ENCODE measurements around the gene RAD23A. TPM values are rescaled to one million over a fixed set of nuclear protein-coding genes. Genes with fewer than 3 reads are reported as not detected.
A peak's percentile ranks its signal among the peaks of the same experiment; 100 is the strongest.

RAD23A gene
- polyA plus RNA-seq (37.4 and 42.1 TPM in 2 replicates), polyA minus RNA-seq (19.9 and 22.4 TPM in 2 replicates)

DNA sequence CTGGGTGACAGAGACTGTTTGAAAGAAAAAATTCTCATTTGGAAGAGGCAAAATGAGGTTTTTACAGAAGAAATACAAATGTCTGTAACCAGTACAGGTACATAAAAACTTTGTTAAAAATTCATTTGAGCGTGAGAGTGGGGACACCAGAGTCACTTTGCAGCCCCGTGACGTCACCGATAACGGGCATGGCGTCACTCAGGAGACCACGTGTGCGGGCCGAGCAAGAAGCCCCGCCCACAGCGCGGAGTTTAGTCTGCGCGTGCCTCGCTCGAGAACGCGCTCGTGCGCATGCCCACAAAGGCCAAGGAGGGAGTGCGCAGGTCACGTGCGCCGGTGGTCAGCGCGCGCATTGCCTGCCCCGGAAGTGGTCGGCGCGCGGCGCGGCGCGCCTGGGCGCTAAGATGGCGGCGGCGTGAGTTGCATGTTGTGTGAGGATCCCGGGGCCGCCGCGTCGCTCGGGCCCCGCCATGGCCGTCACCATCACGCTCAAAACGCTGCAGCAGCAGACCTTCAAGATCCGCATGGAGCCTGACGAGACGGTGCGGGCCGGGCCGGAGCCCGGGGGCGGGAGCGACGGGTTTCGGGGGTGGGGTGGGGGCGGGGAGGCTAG lies at the start of gene RAD23A:
Gene RAD23A, plus strand, starts transcription at position 384 of the 613 bp plus-strand sequence. Its CDS starts 87 bp downstream, at position 471.
- Histone ChIP-seq H3K9me3 (ENCODE audit: low read length) (no peaks in the 10 kb centered on the region), H4K20me1 (ENCODE audit: insufficient read depth) (no peaks in the 10 kb centered on the region), H3K9me2 (ENCODE audit: insufficient read depth, low read length) (no peaks in the 10 kb centered on the region), H2AFZ (ENCODE audit: low read depth, low read length) (no peak within 1 kb of the TSS), H3K36me3 (ENCODE audit: insufficient read depth, low read length) (no peaks in the 10 kb centered on the region), H3K4me3 (ENCODE audit: low read length) (peak within 1 kb of the TSS; percentile 95), H3K27me3 (ENCODE audit: insufficient read depth, low read depth, low read length) (no peaks in the 10 kb centered on the region), H3F3A (ENCODE audit: insufficient read depth, low read length, poor library complexity, severe bottlenecking) (peaks cover 5% of the 10 kb centered on the region), H3K9ac (ENCODE audit: low read length) (peak within 1 kb of the TSS; percentile 88), H3K27ac (ENCODE audit: low read length) (peak within 1 kb of the TSS; percentile 81), H3K79me2 (replicated peaks; ENCODE audit: insufficient read depth, low read length) (peaks cover 20% of the 10 kb centered on the region), H3K4me2 (ENCODE audit: low read length) (peak within 1 kb of the TSS; percentile 91)
- TF ChIP-seq MXI1 (conservative IDR thresholded peaks at IDR 0.05; ENCODE audit: poor library complexity, severe bottlenecking), result peak; percentile 96
- no peak for TF ChIP-seq EZH2 (IDR thresholded peaks at IDR 0.05; ENCODE audit: borderline replicate concordance, insufficient read depth, low read length, poor library complexity, severe bottlenecking)
- TF ChIP-seq SMC3 (conservative IDR thresholded peaks at IDR 0.05; ENCODE audit: poor library complexity), result no peak
- peak; percentile 58 for TF ChIP-seq REST (IDR thresholded peaks at IDR 0.05; ENCODE audit: borderline replicate concordance)
- TF ChIP-seq CTCF (IDR thresholded peaks at IDR 0.05; ENCODE audit: poor library complexity, severe bottlenecking), result peak; percentile 21
- peak; percentile 74 for TF ChIP-seq TAF1 (IDR thresholded peaks at IDR 0.05; ENCODE audit: low read depth)
- peak; percentile 55 for TF ChIP-seq EP300 (conservative IDR thresholded peaks at IDR 0.05; ENCODE audit: poor library complexity, severe bottlenecking)
- peak; percentile 96 for TF ChIP-seq POLR2AphosphoS5 (IDR thresholded peaks at IDR 0.05)
- TF ChIP-seq RAD21 (conservative IDR thresholded peaks at IDR 0.05), result no peak

- no peak overlapping the region for H3K4me2 ChIP-seq (ENCODE audit: low read length)
- TF ChIP-seq REST (IDR thresholded peaks at IDR 0.05; ENCODE audit: borderline replicate concordance) (no peak), MXI1 (conservative IDR thresholded peaks at IDR 0.05; ENCODE audit: poor library complexity, severe bottlenecking) (no peak), SMC3 (conservative IDR thresholded peaks at IDR 0.05; ENCODE audit: poor library complexity) (no peak), RAD21 (conservative IDR thresholded peaks at IDR 0.05) (no peak), CTCF (IDR thresholded peaks at IDR 0.05; ENCODE audit: poor library complexity, severe bottlenecking) (no peak), POLR2AphosphoS5 (IDR thresholded peaks at IDR 0.05) (no peak)
Measured at GRCh38 chr19:12896460-12896859, 49.2 kb upstream of the RAD23A start.

More at GRCh38 chr19:12896460-12896859, 49.2 kb upstream of the RAD23A start:
- Histone ChIP-seq H3K9me3 (ENCODE audit: low read length) (no peaks in the 10 kb centered on the region), H2AFZ (ENCODE audit: low read depth, low read length) (no peak overlapping the region), H3K36me3 (ENCODE audit: insufficient read depth, low read length) (no peaks in the 10 kb centered on the region), H3F3A (ENCODE audit: insufficient read depth, low read length, poor library complexity, severe bottlenecking) (no peaks in the 10 kb centered on the region), H3K27ac (ENCODE audit: low read length) (no peak overlapping the region), H3K9ac (ENCODE audit: low read length) (no peak overlapping the region), H3K4me3 (ENCODE audit: low read length) (no peak overlapping the region), H3K27me3 (ENCODE audit: insufficient read depth, low read depth, low read length) (no peaks in the 10 kb centered on the region), H3K9me2 (ENCODE audit: insufficient read depth, low read length) (no peaks in the 10 kb centered on the region), H4K20me1 (ENCODE audit: insufficient read depth) (no peaks in the 10 kb centered on the region), H3K79me2 (replicated peaks; ENCODE audit: insufficient read depth, low read length) (no peaks in the 10 kb centered on the region)
